OCI-LY1 (cell line): ENCODE data around the gene CLDN34.

ENCODE experiments used
- H2AFZ ChIP-seq: fragments of 200-600 bp; sonication (generic), shearing (Covaris generic); 2 replicates; pipeline ENCODE4 v1.6.0; 2014; ENCODE audit warnings: antibody characterized with exemption, mild to moderate bottlenecking, low read length
- H3F3A ChIP-seq: fragments of 200-600 bp; sonication (generic), shearing (Covaris generic); 2 replicates; pipeline ENCODE4 v1.6.0; 2014; ENCODE audit warnings: mild to moderate bottlenecking, antibody characterized with exemption, low read length, moderate library complexity; ENCODE audit not compliant: insufficient read depth
- H3K27ac ChIP-seq: fragments of 200-600 bp; sonication (generic); 2 replicates; pipeline ENCODE4 v1.5.1; 2014; ENCODE audit warnings: low read length, mixed run types, mild to moderate bottlenecking, low read depth; ENCODE audit not compliant: poor library complexity, severe bottlenecking
- H3K27me3 ChIP-seq: fragments of 200-600 bp; sonication (generic); 2 replicates; pipeline ENCODE4 v1.6.0; 2014; ENCODE audit warnings: antibody characterized with exemption, mild to moderate bottlenecking, low read length, moderate library complexity; ENCODE audit not compliant: insufficient read depth
- H3K36me3 ChIP-seq: fragments of 200-600 bp; sonication (generic); 2 replicates; pipeline ENCODE4 v1.6.1; 2014; ENCODE audit warnings: mild to moderate bottlenecking, antibody characterized with exemption, low read length, moderate library complexity, mixed read lengths; ENCODE audit not compliant: insufficient read depth
- H3K4me1 ChIP-seq: fragments of 200-600 bp; sonication (generic); 2 replicates; pipeline ENCODE4 v1.5.1; 2014; ENCODE audit warnings: mild to moderate bottlenecking, low read length, moderate library complexity; ENCODE audit not compliant: insufficient read depth, severe bottlenecking
- H3K4me2 ChIP-seq: fragments of 200-600 bp; sonication (generic), shearing (Covaris generic); 2 replicates; pipeline ENCODE4 v1.6.1; 2014; ENCODE audit warnings: low read length
- H3K4me3 ChIP-seq: fragments of 200-600 bp; sonication (generic); 2 replicates; pipeline ENCODE4 v1.5.1; 2014; ENCODE audit warnings: low read length, low read depth, mild to moderate bottlenecking, mixed read lengths; ENCODE audit not compliant: poor library complexity, severe bottlenecking
- H3K79me2 ChIP-seq: fragments of 200-600 bp; shearing (Covaris generic); 2 replicates; pipeline ENCODE4 v1.6.1; 2016; ENCODE audit warnings: mixed run types, low read length, mixed read lengths; ENCODE audit not compliant: insufficient read depth
- H3K9ac ChIP-seq: fragments of 200-600 bp; sonication (generic), shearing (Covaris generic); 2 replicates; pipeline ENCODE4 v1.6.1; 2014; ENCODE audit warnings: mild to moderate bottlenecking, low read length, mixed read lengths
- H3K9me2 ChIP-seq: fragments of 200-600 bp; sonication (generic), shearing (Covaris generic); 2 replicates; pipeline ENCODE4 v1.6.1; 2014; ENCODE audit warnings: low read depth, mild to moderate bottlenecking, low read length, mixed read lengths
- H3K9me3 ChIP-seq: fragments of 200-600 bp; shearing (Covaris generic); 2 replicates; pipeline ENCODE4 v1.6.1; 2014; ENCODE audit warnings: low read length, mixed read lengths
- H4K20me1 ChIP-seq: fragments of 200-600 bp; sonication (generic), shearing (Covaris generic); 2 replicates; pipeline ENCODE4 v1.6.0; 2016; ENCODE audit warnings: mild to moderate bottlenecking, low read length; ENCODE audit not compliant: insufficient read depth
- CTCF ChIP-seq: fragments of 200-600 bp; sonication (generic), shearing (Covaris generic); IDR thresholded peaks from 2 replicates; pipeline ENCODE4 v1.5.1; 2017; ENCODE audit warnings: mild to moderate bottlenecking, antibody characterized with exemption, low read length, moderate library complexity, mixed read lengths
- EZH2 ChIP-seq: fragments of 200-600 bp; sonication (generic), shearing (Covaris generic); IDR thresholded peaks from 2 replicates; pipeline ENCODE4 v1.8.0; 2017; ENCODE audit warnings: borderline replicate concordance, mixed run types, mild to moderate bottlenecking, antibody characterized with exemption, low read length, moderate library complexity, mixed read lengths

The CLDN34 gene

GRCh38 chrX:10004832-10005475 lies 37.8 kb downstream of the CLDN34 start:
- Histone ChIP-seq H3K4me2 (no peak overlapping the region), H3K27ac (no peak overlapping the region)
- TF ChIP-seq CTCF, result no peak
- no peak for TF ChIP-seq EZH2

GRCh38 chrX:10006086-10006485 lies 38.9 kb downstream of the CLDN34 start:
- no peaks in the 10 kb centered on the region for H3K27me3 ChIP-seq
- H3K79me2 ChIP-seq, result no peaks in the 10 kb centered on the region
- H2AFZ ChIP-seq, result no peak overlapping the region
- H3K9me3 ChIP-seq, result no peaks in the 10 kb centered on the region
- H3K9ac ChIP-seq, result no peak overlapping the region
- no peaks in the 10 kb centered on the region for H3F3A ChIP-seq
- no peaks in the 10 kb centered on the region for H3K36me3 ChIP-seq
- TF ChIP-seq EZH2 (no peak), CTCF (no peak)
- H3K4me1 ChIP-seq, result peaks cover 9% of the 10 kb centered on the region
- H3K4me3 ChIP-seq, result no peak overlapping the region
- H3K27ac ChIP-seq, result no peak overlapping the region
- no peak overlapping the region for H3K4me2 ChIP-seq
- no peaks in the 10 kb centered on the region for H4K20me1 ChIP-seq
- no peaks in the 10 kb centered on the region for H3K9me2 ChIP-seq

More at GRCh38 chrX:10004832-10005475, 37.8 kb downstream of the CLDN34 start:
- H4K20me1 ChIP-seq, result no peaks in the 10 kb centered on the region
- H3F3A ChIP-seq, result no peaks in the 10 kb centered on the region
- no peaks in the 10 kb centered on the region for H3K9me3 ChIP-seq
- no peak overlapping the region for H2AFZ ChIP-seq
- no peak overlapping the region for H3K4me3 ChIP-seq
- H3K36me3 ChIP-seq, result no peaks in the 10 kb centered on the region
- no peaks in the 10 kb centered on the region for H3K9me2 ChIP-seq
- no peaks in the 10 kb centered on the region for H3K79me2 ChIP-seq
- no peak overlapping the region for H3K9ac ChIP-seq
- no peaks in the 10 kb centered on the region for H3K27me3 ChIP-seq
- no peaks in the 10 kb centered on the region for H3K4me1 ChIP-seq

GRCh38 chrX:10006770-10007169 lies 39.6 kb downstream of the CLDN34 start:
- no peak for TF ChIP-seq CTCF
- no peak for TF ChIP-seq EZH2
- Histone ChIP-seq H3K4me1 (peaks cover 14% of the 10 kb centered on the region), H3K27me3 (no peaks in the 10 kb centered on the region), H3K9me2 (no peaks in the 10 kb centered on the region), H3K4me2 (no peak overlapping the region), H3F3A (no peaks in the 10 kb centered on the region), H3K9ac (no peak overlapping the region), H4K20me1 (no peaks in the 10 kb centered on the region), H3K36me3 (no peaks in the 10 kb centered on the region), H3K27ac (no peak overlapping the region), H3K9me3 (no peaks in the 10 kb centered on the region), H3K4me3 (no peak overlapping the region), H3K79me2 (no peaks in the 10 kb centered on the region), H2AFZ (no peak overlapping the region)
